Stomach smooth muscle (tissue), 2 donors: ENCODE data around the gene C1orf141.
"Not testable (repeated sequence)": the region's sequence is repeated elsewhere in the genome, so short reads cannot be mapped to it uniquely, and the experiment has no call there.

Experiments
- H3K27ac ChIP-seq: one replicate; pipeline ENCODE4 v1.7.0; 2013; ENCODE audit warnings: mild to moderate bottlenecking, low read length, inconsistent platforms
- H3K27me3 ChIP-seq, 2 donors: one replicate each; pipeline ENCODE4 v1.7.0; 2013; ENCODE audit warnings: low read length in 2 of 2; ENCODE audit not compliant: insufficient read depth in 2 of 2, control insufficient read depth in 1 of 2
- H3K36me3 ChIP-seq, 2 donors: one replicate each; pipeline ENCODE4 v1.7.0; 2013; ENCODE audit warnings: low read length in 2 of 2; ENCODE audit not compliant: control insufficient read depth in 2 of 2, insufficient read depth in 2 of 2
- H3K4me1 ChIP-seq: one replicate; pipeline ENCODE4 v1.7.0; 2013; ENCODE audit warnings: low read length; ENCODE audit not compliant: control insufficient read depth, insufficient read depth
- H3K4me3 ChIP-seq, 2 donors: one replicate each; pipeline ENCODE4 v1.7.0; 2013; ENCODE audit warnings: low read length in 2 of 2
- H3K9ac ChIP-seq, 2 donors: one replicate each; pipeline ENCODE4 v1.7.0; 2013; ENCODE audit warnings: low read length in 2 of 2, mild to moderate bottlenecking in 1 of 2
- H3K9me3 ChIP-seq, 2 donors: one replicate each; pipeline ENCODE4 v1.7.0; 2013; ENCODE audit warnings: low read length in 2 of 2; ENCODE audit not compliant: control insufficient read depth in 2 of 2
- donor health status: healthy.
- donor health status: Pancreatic carcinoma.

C1orf141 gene

DNA sequence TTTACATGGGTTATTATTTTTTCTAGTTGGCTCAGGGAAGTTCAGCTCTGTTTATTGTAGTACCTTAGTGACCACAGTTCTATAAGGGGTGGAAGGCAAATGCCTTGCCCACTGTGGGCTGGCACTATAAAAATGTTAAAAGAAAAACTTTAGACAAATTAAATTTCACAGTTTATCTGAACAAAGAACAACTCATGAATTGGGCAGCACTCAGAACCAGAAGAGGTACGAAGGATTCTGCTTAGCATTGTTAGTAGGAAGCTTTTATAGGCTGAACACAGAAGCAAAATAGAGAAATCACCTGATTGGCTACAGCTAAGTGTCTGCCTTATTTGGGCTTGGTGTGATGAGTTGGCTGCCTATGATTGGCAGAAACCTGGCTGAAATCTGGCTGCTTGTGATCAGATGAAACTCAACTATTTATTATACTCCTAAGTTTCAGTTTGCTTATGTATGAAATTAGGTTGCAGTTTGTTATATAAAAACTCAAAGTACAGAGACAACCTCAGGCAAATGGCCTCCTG is 45.0 kb downstream of the C1orf141 start:
- H3K27ac ChIP-seq: no peak overlapping the region
- H3K9ac ChIP-seq: no peak overlapping the region
- no peaks in the 10 kb centered on the region for H3K36me3 ChIP-seq
- no peaks in the 10 kb centered on the region for H3K4me1 ChIP-seq
- no peaks in the 10 kb centered on the region for H3K9me3 ChIP-seq
- H3K4me3 ChIP-seq: no peak overlapping the region
- no peaks in the 10 kb centered on the region for H3K27me3 ChIP-seq

DNA sequence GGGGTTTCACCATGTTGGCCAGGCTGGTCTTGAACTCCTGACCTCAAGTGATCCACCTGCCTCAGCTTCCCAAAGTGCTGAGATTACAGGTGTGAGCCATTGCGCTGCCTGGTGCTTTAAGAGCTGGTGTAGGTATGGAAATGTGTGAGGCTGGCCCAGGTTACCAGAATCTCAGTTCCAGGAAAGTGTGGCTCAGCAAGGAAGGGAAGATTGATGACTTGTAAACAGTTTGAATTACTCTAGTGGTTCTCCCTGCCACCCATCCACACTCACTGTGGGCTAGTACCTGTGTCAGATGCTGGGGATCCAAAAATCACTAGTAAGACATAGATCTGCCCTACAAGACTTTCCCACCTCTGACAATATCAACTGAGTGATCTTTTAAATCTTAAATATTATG is 46.3 kb downstream of the C1orf141 start:
- Histone ChIP-seq H3K36me3 (no peaks in the 10 kb centered on the region), H3K9me3 (no peaks in the 10 kb centered on the region), H3K27me3 (no peaks in the 10 kb centered on the region), H3K9ac (no peak overlapping the region), H3K4me3 (no peak overlapping the region), H3K27ac (no peak overlapping the region), H3K4me1 (no peaks in the 10 kb centered on the region)

DNA sequence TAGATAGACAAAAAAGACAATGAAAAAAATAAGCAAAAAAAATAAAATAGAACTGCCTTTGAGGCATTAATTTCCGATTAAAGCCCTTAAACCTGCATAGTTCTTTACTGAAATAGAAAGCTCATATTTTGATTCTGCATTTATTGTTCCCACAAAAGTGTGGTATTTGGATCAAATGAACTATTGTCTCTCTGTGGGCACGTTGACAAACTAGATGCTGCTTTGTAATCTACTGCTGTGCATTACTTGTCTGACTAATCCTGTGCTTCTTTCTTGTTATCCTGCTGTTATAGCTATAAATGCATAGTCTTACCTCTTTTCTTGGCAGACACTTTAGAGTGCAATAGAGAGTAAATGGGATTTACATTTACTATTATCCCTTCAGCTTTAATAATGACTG is 49.4 kb downstream of the C1orf141 start:
- Histone ChIP-seq H3K9ac (no peak overlapping the region), H3K36me3 (no peaks in the 10 kb centered on the region), H3K27ac (no peak overlapping the region), H3K9me3 (no peaks in the 10 kb centered on the region), H3K27me3 (no peaks in the 10 kb centered on the region), H3K4me3 (no peak overlapping the region), H3K4me1 (no peaks in the 10 kb centered on the region)

DNA sequence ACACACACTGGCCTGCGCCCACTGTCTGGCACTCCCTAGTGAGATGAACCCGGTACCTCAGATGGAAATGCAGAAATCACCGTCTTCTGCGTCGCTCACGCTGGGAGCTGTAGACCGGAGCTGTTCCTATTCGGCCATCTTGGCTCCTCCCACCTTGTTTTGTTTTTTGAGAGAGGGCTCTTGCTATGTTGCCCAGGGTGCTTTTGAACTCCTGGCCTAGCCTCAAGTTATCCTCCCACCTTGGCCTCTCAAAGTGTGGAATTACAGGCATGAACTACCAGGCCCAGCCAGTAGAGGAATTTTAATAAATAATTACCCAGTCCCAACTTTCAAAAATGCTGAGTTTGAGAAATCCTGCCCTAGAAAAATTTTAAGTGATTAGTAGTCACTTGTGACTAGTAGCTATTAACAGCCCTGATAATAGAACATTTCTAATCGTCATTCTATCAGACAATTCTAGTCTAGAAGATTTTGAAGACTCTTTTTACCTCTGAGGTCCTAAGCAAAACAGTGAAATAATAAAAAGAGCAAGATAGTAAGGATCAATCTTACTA is 49.9 kb downstream of the C1orf141 start:
- Histone ChIP-seq H3K9me3 (no peaks in the 10 kb centered on the region), H3K36me3 (no peaks in the 10 kb centered on the region), H3K4me1 (no peaks in the 10 kb centered on the region), H3K27ac (no peak overlapping the region), H3K27me3 (no peaks in the 10 kb centered on the region), H3K9ac (no peak overlapping the region), H3K4me3 (no peak overlapping the region)

DNA sequence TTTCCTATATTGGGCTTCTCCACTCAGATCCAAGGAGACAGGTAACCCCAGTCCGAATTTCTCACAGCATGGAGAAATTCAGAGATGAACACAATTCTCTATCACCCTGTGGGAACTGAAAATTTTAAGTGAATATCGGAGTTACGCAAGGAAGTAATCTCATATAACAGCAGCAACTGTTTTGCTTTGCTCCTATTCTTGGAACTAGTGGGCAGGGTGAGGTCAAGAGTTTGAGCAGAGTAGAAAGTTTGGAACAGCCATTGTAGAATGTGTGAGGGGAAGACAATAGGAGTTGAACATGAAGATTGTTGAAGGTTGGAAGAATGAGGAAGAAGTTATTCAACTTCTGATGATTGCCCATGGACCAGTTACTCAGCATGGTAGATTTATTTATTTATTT is 56.5 kb downstream of the C1orf141 start:
- no peaks in the 10 kb centered on the region for H3K9me3 ChIP-seq
- H3K4me1 ChIP-seq: no peaks in the 10 kb centered on the region
- H3K27ac ChIP-seq: no peak overlapping the region
- H3K4me3 ChIP-seq: no peak overlapping the region
- no peak overlapping the region for H3K9ac ChIP-seq
- no peaks in the 10 kb centered on the region for H3K27me3 ChIP-seq
- no peaks in the 10 kb centered on the region for H3K36me3 ChIP-seq

DNA sequence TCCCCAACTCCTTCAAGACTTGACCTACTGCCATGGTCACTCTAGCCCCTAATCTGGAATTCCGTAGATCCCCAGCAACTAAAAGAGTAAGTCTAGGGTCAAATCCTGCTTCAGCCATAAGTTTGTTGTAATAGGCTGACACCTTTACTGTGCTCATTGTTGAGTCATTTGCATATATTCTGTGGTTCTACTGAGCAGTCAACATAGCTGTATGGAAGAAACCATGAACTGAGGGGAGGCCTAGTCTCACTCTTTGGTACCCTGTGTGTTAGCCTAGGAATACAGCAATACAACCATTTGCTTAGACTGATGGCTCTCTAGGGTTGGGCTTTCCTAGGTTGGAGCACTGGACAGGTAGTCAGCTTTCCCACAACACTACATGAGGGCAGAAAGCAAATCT is 57.2 kb downstream of the C1orf141 start:
- Histone ChIP-seq H3K4me1 (no peaks in the 10 kb centered on the region), H3K9ac (no peak overlapping the region), H3K9me3 (peaks cover 0 to 3% of the 10 kb centered on the region in 2 donors), H3K27me3 (no peaks in the 10 kb centered on the region), H3K4me3 (no peak overlapping the region), H3K36me3 (no peaks in the 10 kb centered on the region), H3K27ac (no peak overlapping the region)

DNA sequence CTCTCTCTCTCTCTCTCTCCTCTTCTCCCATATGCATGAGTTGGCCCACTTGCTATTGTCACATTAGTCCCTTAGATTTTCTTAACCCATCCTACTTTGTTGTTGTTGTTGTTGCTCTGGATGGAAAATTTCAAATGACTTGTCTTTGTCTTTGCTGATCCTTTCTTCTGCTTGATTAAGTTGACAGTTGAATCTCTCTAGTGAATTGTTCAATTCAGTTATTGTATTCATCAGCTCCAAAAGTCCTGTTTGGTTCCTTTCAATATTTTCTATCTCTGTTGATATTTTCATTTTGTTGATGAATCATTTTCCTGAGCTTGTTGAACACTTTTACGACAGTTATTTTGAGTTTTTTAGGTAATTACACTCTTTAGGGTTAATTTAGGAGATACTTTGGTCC is 62.0 kb downstream of the C1orf141 start:
- Histone ChIP-seq H3K9me3 (peaks cover 0 to 3% of the 10 kb centered on the region in 2 donors), H3K9ac (no peak overlapping the region), H3K4me1 (no peaks in the 10 kb centered on the region), H3K27me3 (no peaks in the 10 kb centered on the region), H3K4me3 (no peak overlapping the region), H3K27ac (no peak overlapping the region), H3K36me3 (no peaks in the 10 kb centered on the region)

DNA sequence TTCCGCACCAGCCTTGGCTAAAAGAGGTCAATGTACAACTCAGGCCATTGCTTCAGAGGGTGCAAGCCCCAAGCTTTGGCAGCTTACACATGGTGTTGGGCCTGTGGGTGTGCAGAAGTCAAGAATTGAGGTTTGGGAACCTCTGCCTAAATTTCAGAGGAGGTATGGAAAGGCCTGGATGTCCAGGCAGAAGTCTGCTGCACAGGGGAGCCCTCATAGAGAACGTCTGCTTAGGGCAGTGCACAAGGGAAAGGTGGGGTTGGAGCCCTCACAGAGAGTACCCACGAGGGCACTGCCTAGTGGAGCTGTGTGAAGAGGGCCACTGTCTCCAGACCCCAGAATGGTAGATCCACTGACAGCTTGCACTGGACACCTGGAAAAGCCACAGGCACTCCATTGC is 67.1 kb downstream of the C1orf141 start:
- H3K9ac ChIP-seq, H3K36me3 ChIP-seq, H3K4me1 ChIP-seq, H3K4me3 ChIP-seq, H3K9me3 ChIP-seq, H3K27me3 ChIP-seq, H3K27ac ChIP-seq: not testable (repeated sequence)

DNA sequence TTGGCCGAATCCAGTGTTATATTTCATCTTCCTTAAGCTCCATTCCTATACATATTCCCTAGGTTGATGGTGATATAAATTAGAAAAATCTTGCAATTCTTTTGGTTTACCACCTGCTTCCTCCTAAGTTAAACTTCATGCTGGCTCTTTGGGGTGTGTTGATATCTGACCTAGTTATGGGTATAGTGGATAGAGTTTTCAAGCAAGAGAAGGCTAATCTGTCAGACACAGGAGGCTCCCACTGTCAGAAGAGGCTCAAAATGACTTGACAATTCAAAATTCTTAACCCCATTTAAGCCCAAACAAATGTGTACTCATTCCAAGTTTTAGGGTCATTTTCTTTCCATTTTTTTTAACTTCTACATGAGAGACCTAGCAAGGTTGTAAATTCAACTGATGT is 72.4 kb downstream of the C1orf141 start:
- Histone ChIP-seq H3K4me3 (no peak overlapping the region), H3K36me3 (no peaks in the 10 kb centered on the region), H3K27me3 (no peaks in the 10 kb centered on the region), H3K4me1 (no peaks in the 10 kb centered on the region), H3K9me3 (no peaks in the 10 kb centered on the region), H3K9ac (no peak overlapping the region), H3K27ac (no peak overlapping the region)

DNA sequence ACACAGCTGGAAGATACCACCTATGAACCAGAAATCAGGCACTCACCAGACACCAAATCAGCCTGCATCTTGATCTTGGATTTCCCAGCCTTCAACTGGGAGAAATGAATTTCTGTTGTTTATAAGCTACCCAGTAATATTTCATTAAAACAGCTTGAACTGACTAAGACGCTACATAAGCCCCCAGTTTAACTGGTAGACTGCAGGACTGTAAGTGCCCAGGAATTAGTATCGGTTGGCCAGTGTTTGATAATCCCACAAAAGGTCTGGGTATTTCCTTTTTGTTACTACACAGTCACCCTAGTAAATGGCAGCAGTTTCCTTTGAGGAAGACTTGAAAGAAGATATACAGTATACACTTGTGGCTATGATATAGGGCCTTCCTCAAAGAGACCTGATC is 73.5 kb downstream of the C1orf141 start:
- no peaks in the 10 kb centered on the region for H3K27me3 ChIP-seq
- no peaks in the 10 kb centered on the region for H3K36me3 ChIP-seq
- H3K9ac ChIP-seq: no peak overlapping the region
- H3K4me3 ChIP-seq: no peak overlapping the region
- no peaks in the 10 kb centered on the region for H3K9me3 ChIP-seq
- no peak overlapping the region for H3K27ac ChIP-seq
- H3K4me1 ChIP-seq: no peaks in the 10 kb centered on the region

DNA sequence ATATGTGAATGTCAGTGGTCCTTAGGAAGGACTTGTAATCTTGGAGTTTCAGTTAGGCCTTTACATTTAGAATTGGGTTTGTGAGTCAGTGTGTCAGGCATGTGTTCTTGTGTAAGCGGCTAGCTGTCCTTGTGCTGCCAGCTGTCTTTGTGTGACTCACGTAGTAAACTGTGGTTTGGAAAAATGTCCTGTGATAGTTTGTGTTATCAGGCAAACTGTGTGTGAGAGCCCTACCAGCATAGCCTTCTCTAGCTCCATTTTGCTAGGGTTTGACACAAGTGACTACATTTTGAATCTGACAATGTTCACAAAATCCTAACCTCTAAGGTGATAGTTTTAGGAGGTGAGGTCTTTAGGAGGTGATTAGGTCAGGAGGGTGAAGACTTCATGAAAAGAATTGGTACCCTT is 74.0 kb downstream of the C1orf141 start:
- no peak overlapping the region for H3K27ac ChIP-seq
- H3K9ac ChIP-seq: no peak overlapping the region
- no peaks in the 10 kb centered on the region for H3K27me3 ChIP-seq
- H3K9me3 ChIP-seq: no peaks in the 10 kb centered on the region
- no peak overlapping the region for H3K4me3 ChIP-seq
- no peaks in the 10 kb centered on the region for H3K4me1 ChIP-seq
- H3K36me3 ChIP-seq: no peaks in the 10 kb centered on the region
